DND-41 (cell line): Measurements from ENCODE around the gene MRPL58.

Experiments used
- ATAC-seq: fragments of 200-7000 bp; cut with Tn5 transposase; 3 replicates; pipeline ENCODE4 v1.9.1; 2021; ENCODE audit warnings: low read depth; ENCODE audit not compliant: insufficient read depth
- DNase-seq: peaks from one replicate; pipeline ENCODE4 v3.0.0-alpha.2; 2020
- H2AFZ ChIP-seq: 2 replicates; pipeline ENCODE4 v1.6.0; 2012; ENCODE audit warnings: low read depth, low read length
- H3K27ac ChIP-seq: 2 replicates; pipeline ENCODE4 v1.5.1; 2012; ENCODE audit warnings: low read length, inconsistent platforms
- H3K27me3 ChIP-seq: fragments of 200-600 bp; sonication (generic); 2 replicates; pipeline ENCODE4 v1.6.0; 2012; ENCODE audit warnings: low read length, mild to moderate bottlenecking, inconsistent platforms; ENCODE audit not compliant: insufficient read depth, poor library complexity
- H3K36me3 ChIP-seq: 2 replicates; pipeline ENCODE4 v1.5.1; 2012; ENCODE audit warnings: low read length, inconsistent platforms; ENCODE audit not compliant: insufficient read depth
- H3K4me1 ChIP-seq: 2 replicates; pipeline ENCODE4 v1.5.1; 2012; ENCODE audit warnings: mild to moderate bottlenecking, low read length; ENCODE audit not compliant: insufficient read depth
- H3K4me2 ChIP-seq: 2 replicates; pipeline ENCODE4 v1.6.0; 2012; ENCODE audit warnings: mild to moderate bottlenecking, moderate library complexity, low read length, inconsistent platforms; ENCODE audit not compliant: insufficient read depth
- H3K4me3 ChIP-seq, 2 experiments: fragments of 200-600 bp in 1 of 2; shearing (Covaris generic) in 1 of 2; 2 replicates each; pipeline ENCODE4 v1.5.1; 2012 to 2016; ENCODE audit warnings: inconsistent platforms in 2 of 2, low read length in 2 of 2, mild to moderate bottlenecking in 2 of 2, low read depth in 1 of 2, moderate library complexity in 1 of 2
- H3K79me2 ChIP-seq: 2 replicates; pipeline ENCODE4 v1.6.0; 2012; ENCODE audit warnings: low read length, inconsistent platforms; ENCODE audit not compliant: insufficient read depth
- H3K9ac ChIP-seq: 2 replicates; pipeline ENCODE4 v1.6.0; 2012; ENCODE audit warnings: low read depth, mild to moderate bottlenecking, inconsistent platforms, low read length, moderate library complexity
- H3K9me3 ChIP-seq: 2 replicates; pipeline ENCODE4 v1.5.1; 2012; ENCODE audit warnings: low read length, moderate library complexity, mild to moderate bottlenecking, inconsistent platforms; ENCODE audit not compliant: insufficient read depth, severe bottlenecking
- H4K20me1 ChIP-seq: 2 replicates; pipeline ENCODE4 v1.6.0; 2012; ENCODE audit warnings: low read length; ENCODE audit not compliant: insufficient read depth
- EZH2 ChIP-seq: IDR thresholded peaks from 3 replicates; pipeline ENCODE4 v1.6.1; 2012; ENCODE audit warnings: borderline replicate concordance, low read depth, mild to moderate bottlenecking, moderate library complexity, low read length, inconsistent platforms; ENCODE audit not compliant: severe bottlenecking
- TF ChIP-seq, protein P1 (sequence below): IDR thresholded peaks from 2 replicates; pipeline ENCODE4 v1.5.1; 2012; ENCODE audit warnings: borderline replicate concordance, low read length, moderate library complexity, mild to moderate bottlenecking; ENCODE audit not compliant: poor library complexity, severe bottlenecking; ENCODE audit errors: extremely low read depth

Gene MRPL58

DNA sequence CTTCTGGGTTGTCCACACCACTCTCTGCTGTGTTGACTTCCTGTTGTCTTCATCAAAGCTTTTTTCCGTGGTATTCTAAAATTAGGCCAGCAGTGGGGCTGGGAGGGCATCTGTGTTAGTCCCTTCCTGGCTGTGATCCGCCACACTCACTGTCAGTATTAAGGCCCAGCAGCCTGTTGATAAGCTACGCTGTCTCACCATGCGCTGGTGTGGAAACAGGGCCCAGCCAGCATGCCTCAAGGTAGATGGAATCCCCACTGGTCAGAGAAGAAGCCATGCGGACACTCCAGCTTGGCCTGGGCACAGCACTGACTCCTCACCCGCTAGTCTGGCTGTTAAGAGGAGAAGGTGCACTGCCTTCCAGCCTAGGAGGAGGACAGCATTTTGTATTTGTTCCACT is 13.7 kb upstream of the MRPL58 start:
- H3K9ac ChIP-seq: no peak overlapping the region
- DNase-seq (no peak), ATAC-seq (no peak)
- no peaks in the 10 kb centered on the region for H3K36me3 ChIP-seq
- H2AFZ ChIP-seq: no peak overlapping the region
- no peak overlapping the region for H3K4me3 ChIP-seq
- H3K27ac ChIP-seq: no peak overlapping the region
- H3K79me2 ChIP-seq: no peaks in the 10 kb centered on the region
- no peaks in the 10 kb centered on the region for H3K9me3 ChIP-seq
- H3K27me3 ChIP-seq: no peaks in the 10 kb centered on the region
- TF ChIP-seq EZH2: no peak
- TF ChIP-seq, protein P1, sequence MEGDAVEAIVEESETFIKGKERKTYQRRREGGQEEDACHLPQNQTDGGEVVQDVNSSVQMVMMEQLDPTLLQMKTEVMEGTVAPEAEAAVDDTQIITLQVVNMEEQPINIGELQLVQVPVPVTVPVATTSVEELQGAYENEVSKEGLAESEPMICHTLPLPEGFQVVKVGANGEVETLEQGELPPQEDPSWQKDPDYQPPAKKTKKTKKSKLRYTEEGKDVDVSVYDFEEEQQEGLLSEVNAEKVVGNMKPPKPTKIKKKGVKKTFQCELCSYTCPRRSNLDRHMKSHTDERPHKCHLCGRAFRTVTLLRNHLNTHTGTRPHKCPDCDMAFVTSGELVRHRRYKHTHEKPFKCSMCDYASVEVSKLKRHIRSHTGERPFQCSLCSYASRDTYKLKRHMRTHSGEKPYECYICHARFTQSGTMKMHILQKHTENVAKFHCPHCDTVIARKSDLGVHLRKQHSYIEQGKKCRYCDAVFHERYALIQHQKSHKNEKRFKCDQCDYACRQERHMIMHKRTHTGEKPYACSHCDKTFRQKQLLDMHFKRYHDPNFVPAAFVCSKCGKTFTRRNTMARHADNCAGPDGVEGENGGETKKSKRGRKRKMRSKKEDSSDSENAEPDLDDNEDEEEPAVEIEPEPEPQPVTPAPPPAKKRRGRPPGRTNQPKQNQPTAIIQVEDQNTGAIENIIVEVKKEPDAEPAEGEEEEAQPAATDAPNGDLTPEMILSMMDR: no peak
- no peaks in the 10 kb centered on the region for H3K4me1 ChIP-seq
- H4K20me1 ChIP-seq: no peaks in the 10 kb centered on the region
- H3K4me2 ChIP-seq: no peak overlapping the region

DNA sequence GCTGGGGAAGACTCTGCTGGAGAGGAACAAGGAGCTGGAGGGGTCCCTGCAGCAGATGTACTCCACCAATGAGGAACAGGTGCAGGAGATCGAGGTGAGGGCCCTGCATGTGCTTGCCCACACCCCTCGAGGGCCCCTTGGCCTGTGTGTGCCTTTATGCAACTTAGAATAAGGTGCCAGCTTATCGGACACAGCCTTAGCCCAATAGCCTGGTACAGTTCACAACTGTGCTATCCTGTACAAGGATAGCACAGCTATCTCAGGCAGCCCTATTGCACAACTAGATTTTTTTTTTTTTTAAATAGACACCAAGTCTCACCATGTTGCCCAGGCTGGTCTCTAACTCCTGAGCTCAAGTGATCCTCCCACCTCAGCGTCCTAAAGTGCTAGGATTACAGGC is 12.9 kb upstream of the MRPL58 start:
- Histone ChIP-seq H3K36me3 (no peaks in the 10 kb centered on the region), H3K9ac (no peak overlapping the region), H3K27ac (no peak overlapping the region), H2AFZ (no peak overlapping the region), H3K27me3 (no peaks in the 10 kb centered on the region), H3K4me1 (no peaks in the 10 kb centered on the region), H3K79me2 (no peaks in the 10 kb centered on the region), H3K9me3 (no peaks in the 10 kb centered on the region), H3K4me3 (no peak overlapping the region), H4K20me1 (no peaks in the 10 kb centered on the region), H3K4me2 (no peak overlapping the region)
- TF ChIP-seq, protein P1: no peak
- no peak for TF ChIP-seq EZH2
- no peak for DNase-seq
- no peak for ATAC-seq

DNA sequence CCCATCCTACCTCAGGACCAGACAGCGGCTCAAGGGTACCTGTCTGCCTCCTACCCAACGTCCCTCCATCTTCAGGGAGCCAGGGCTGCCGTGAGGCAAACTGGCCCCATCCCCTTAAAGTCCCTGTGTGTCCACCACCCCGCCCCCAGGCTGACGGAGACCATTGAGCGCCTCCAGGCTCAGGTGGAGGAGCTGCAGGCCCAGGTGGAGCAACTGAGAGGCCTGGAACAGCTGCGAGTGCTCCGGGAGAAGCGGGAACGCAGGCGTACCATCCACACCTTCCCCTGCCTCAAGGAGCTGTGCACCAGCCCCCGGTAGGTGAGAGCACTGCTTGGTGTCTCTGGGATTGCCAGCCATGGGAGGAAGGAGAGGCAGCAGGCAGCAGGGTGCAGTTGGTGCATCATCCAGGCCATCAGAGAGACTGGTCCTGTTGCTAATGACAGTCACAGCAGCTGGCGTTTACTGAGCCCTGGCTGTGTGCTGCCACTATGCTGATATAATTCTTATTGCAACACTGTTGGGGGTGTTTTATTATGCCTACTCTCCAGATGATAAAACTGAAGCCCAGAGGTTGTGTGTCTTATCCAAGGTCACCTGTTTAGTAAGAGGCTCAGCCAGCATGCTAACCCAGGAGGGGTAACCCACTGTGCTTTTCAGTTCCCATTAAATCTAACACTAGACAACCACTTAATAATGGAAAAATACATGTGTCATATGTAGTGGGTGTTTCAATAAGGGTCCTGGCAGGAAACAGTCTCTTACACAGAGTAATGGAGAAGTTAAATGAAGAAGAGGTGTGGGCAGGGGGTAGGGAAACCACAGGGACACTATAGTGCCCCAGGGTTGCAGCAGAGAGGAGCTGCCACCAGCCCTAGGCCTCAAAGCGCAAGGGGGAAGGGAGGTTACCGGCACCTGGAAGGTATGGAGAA is 10.3 kb upstream of the MRPL58 start:
- TF ChIP-seq, protein P1: no peak
- no peak for TF ChIP-seq EZH2
- H3K4me2 ChIP-seq: no peak overlapping the region
- H3K79me2 ChIP-seq: no peaks in the 10 kb centered on the region
- no peak overlapping the region for H3K27ac ChIP-seq
- H3K4me1 ChIP-seq: no peaks in the 10 kb centered on the region
- H3K9ac ChIP-seq: no peak overlapping the region
- H2AFZ ChIP-seq: no peak overlapping the region
- H3K4me3 ChIP-seq: no peak overlapping the region
- H4K20me1 ChIP-seq: no peaks in the 10 kb centered on the region
- no peaks in the 10 kb centered on the region for H3K9me3 ChIP-seq
- DNase-seq: no peak
- H3K27me3 ChIP-seq: no peaks in the 10 kb centered on the region
- ATAC-seq: no peak
- H3K36me3 ChIP-seq: no peaks in the 10 kb centered on the region
